Stimulated activated naive CD8-positive, alpha-beta T cell treated with anti-CD3 and anti-CD28 coated beads, Interleukin-15, Interleukin-2, amounts not matched to agents 100 U/mL and 50 U/mL, for 24 hours (primary cell): ENCODE measurements around the gene PDZRN4.
"Not testable (repeated sequence)": the region's sequence is repeated elsewhere in the genome, so short reads cannot be mapped to it uniquely, and the experiment has no call there.

ENCODE experiments used
- ATAC-seq: fragments of 150-1000 bp; cut with Tn5 transposase; one replicate; pipeline ENCODE4 v1.10.0; 2021
- DNase-seq: peaks from one replicate; pipeline ENCODE4 v3.0.0; 2021

Gene PDZRN4

DNA sequence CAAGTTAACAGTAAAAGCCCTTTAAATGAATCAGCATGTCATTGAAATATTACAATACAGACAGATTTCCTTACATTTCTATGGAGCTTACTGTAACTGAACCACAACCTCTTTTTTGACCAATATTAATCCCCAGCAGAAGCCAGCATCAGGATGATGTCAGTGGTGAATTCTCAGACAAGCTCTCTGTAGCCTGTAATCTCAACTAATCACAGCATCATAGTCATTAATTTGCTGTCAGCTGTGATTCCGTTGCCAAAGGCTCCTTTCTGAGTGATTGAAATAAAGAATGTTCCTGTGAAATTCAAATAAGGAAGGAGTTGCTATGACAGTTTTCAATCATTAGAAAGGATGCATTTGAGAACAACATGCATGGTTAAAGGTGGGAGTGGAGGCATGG is 323.1 kb downstream of the PDZRN4 start:
- DNase-seq = no peak
- no peak for ATAC-seq

GRCh38 chr12:41512497-41512896 is 324.4 kb downstream of the PDZRN4 start:
- ATAC-seq (no peak), DNase-seq (no peak)

DNA sequence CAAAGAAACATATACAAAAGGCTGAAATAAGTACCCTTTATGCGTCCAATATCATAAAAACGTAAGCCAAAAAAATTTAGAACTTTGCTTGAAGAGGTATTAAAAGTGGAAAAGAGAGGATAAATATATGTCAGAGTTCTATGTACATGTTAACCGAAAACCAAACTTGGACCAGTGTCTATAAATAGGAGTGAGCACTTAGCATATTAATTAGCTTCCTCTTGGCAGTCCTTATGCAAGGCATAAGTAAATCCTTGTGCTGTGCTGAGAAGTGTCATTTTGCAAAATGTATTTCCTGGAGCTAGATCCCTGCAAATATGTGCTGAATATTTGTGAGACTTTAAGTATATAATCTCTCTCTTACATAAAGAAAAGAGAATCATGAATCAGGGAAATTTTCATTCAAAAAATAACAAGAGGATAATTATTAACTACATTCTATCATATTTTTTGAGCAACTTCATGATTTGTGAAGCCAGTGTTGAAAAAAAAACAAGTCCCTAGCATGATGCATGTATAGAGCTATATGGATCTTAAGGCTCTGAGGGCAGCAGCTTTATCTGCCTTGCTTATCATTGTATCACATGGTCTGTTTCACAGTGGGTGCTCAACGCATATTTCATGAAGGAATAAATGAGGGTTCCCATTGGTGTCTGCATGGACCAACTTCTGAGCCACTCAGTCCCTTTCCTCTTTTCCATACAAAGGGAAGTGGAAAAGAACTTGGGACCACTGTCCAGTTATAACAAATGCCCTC is 326.1 kb downstream of the PDZRN4 start:
- no peak for ATAC-seq

GRCh38 chr12:41514907-41515306 is 326.8 kb downstream of the PDZRN4 start:
- DNase-seq = no peak
- ATAC-seq = no peak

More for the DNA sequence above, 326.1 kb downstream of the PDZRN4 start:
- DNase-seq = no peak

DNA sequence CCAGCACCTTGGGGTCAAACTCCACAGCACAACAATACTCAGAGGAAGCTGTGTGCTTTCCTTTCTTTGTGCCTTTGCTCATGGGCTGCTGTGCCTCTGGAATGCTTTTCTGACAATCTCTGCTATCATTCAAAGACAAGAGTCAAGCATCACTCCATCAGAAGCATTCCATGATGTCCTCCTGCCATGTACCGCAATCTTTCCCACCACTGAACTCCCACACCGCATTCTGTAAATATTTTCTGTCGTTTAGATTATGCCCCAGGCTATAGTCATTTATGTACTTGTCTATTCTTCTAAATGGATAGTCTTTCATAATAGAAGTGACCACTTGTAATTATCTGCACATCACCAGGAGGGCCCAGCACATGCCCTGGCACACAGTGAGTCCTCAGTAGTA is 327.8 kb downstream of the PDZRN4 start:
- ATAC-seq (no peak), DNase-seq (no peak)

DNA sequence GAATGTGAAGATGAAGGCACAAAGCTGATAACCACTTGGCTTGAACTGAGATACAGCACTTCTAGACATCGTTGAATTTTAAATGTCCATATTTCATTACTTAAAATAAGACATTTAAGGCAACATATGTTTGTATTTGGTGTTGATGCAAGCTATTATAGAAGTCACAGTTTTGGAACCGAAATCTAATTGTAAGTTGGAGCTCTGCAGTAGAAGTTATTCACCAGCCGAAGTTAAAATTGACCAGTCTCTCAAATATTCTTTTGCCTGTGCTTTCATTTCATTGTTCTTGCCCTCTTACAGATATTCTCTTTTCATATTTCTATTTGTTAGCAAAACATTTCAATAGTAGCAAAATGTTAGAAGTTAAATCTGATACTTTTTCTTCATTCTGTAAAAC is 332.7 kb downstream of the PDZRN4 start:
- ATAC-seq (no peak), DNase-seq (no peak)

GRCh38 chr12:41521872-41522379 is 333.8 kb downstream of the PDZRN4 start:
- ATAC-seq = no peak
- no peak for DNase-seq

- DNase-seq (no peak), ATAC-seq (no peak)
These were observed 338.9 kb downstream of the PDZRN4 start for GRCh38 chr12:41527062-41527461.

DNA sequence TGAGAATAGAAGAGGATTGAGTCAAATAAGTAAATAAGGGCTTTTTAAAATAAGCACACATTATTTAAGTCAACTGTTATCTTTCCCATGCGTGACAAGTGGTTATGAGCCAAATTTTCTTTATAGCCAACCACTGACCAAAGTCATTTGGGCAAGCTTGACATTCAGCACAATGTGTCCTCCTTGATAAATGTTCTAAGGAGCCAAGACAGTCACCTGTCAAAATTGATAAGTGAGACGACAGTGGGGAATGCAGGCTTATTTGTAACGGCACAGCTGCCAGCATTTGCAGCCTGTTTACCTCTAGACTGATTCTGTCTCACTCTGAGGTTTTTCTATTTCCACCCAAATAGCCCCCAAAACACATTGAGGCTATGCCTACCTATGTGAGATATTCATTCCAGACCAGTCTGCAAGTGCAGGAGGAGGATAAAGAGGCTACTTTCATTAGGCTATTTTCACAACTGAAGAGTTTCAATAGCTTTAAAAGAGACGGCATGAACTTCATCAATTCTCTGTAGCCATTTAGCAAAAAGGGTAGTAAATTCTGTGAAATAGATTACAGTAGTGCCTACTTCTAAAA is 339.5 kb downstream of the PDZRN4 start:
- ATAC-seq = no peak
- no peak for DNase-seq

DNA sequence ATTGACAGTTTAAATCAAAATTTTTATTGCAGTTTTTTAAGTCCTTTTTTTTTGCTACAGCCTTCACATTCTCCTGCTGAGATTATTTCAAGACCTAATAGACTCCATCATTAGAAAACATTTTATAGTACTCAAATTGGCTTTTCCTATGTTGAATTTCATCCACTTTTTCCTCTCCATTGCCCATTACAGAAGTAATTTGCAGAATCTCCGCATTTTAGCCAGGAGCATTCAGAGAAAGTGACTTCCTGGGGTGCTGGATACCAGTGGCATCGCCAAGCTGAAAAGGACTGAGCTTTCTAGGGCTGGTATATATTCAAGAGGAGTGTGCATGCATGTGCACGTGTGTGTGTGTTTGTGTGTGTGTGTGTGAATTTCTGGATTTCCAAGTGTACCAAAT is 340.8 kb downstream of the PDZRN4 start:
- ATAC-seq (no peak), DNase-seq (no peak)

- ATAC-seq (no peak), DNase-seq (no peak)
These were observed 342.3 kb downstream of the PDZRN4 start for GRCh38 chr12:41530441-41530840.

DNA sequence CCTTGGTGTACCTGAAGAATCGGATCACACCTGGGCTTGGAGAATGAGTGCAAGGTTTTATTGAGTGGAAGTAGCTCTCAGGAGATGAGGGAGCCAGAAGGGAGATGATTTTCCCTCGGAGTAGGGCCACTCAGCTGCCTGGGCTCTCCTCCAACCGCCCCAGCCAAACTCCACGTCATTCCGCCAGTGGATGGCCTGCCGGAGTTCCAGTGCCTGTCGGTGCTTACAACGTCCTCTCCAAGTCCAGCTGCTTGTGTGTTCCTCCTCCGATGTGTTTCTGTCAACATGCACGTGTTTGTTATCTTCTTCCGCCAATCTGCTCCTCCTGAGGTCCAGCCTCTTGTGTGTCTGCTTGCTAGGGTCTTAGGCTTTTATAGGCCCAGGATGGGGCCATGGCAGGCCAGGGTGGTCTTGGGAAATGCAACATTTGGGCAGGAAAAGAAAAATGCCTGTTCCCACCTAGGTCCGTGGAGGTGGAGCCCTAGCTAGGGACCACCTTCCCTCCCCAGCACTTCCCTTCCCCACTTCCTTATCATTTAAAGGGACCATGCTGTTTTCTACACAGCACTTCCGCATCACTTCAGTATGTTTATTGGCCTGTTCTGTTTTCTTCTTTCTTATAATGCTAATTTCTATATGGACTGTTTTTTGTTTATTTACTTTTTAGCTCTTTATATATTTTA is 343.2 kb downstream of the PDZRN4 start:
- DNase-seq = no peak
- no peak for ATAC-seq

- DNase-seq = no peak
- no peak for ATAC-seq
These were observed 344.0 kb downstream of the PDZRN4 start for GRCh38 chr12:41532072-41532471.

GRCh38 chr12:41536813-41537490 is 348.8 kb downstream of the PDZRN4 start:
- no peak for DNase-seq
- peak; percentile 84 for ATAC-seq

DNA sequence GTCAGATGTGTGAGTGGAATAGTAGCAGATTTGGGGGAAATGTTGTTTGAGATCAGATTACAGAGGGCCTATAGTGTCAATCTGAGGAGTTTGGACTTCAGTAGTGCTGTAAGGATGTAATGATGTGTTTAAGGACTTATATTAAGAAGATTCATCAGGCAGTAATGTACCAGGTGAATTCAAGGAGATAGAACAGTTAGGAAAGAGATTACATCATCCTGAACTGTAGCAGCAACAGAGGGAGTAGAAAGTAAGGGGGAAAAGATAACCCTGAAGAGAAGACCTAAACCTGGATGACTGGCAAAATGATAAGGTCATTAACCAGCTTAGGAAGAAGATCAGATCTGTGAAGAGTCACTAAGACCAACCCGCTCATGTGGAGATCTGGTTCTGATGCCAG is 349.4 kb downstream of the PDZRN4 start:
- ATAC-seq = no peak
- no peak for DNase-seq

GRCh38 chr12:41545761-41546160 is 357.6 kb downstream of the PDZRN4 start:
- DNase-seq = no peak
- ATAC-seq = no peak

- DNase-seq, ATAC-seq: not testable (repeated sequence)
These were observed 359.0 kb downstream of the PDZRN4 start for GRCh38 chr12:41547071-41547470.

DNA sequence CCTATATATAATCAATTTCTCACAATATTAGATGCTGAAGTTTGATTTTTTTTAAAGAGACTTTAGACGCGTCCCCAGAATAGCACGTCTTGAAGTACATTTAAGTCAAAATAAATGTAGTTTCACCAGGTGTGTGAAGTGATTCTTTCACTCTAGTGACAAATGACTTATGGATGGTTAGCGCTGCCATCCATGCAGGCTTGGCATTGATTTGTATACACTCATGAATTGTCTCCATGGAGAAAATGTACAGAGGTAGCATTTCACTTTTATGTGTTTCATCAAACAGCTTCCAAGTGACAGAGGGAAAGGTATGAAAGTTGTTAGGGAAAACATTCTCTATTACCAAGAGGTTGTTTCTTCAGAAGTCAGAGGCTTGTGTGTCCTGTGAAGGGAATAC is 360.8 kb downstream of the PDZRN4 start:
- DNase-seq = no peak
- ATAC-seq = no peak

DNA sequence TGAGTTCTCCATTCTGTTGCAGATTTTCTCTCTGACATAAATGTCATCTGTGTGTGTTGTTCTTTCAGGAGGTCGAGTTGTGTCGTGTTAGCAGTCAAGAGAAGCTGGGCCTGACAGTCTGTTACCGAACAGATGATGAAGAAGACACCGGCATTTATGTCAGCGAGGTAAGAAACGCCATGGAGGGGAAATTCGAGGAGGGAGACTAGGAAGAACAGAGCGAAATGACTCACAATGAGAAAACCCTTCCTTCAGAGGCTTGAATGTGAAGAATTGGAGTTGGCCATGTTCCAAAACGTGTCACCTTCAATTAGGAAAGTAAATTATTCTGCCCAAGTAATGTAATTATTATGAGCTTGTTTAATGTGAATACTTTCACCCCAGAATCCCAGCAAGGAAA is 364.5 kb downstream of the PDZRN4 start:
- DNase-seq (no peak), ATAC-seq (no peak)

DNA sequence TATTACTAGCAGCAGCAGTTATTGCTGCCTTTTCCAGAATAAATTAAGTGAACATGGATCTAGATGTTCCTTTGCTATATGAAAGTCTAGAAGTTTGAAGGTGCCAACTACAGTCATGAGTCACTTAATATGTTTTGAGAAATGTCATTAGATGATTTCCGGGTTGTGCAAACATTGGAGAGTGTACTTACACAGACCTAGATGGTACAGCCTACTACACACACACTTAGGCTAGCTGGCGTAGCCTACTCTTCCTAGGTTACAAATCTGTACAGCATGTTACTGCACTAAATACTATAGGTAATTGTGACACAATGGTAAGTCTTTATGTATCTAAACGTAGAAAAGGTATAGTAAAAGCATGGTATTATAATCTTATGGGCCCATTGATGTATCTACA is 368.1 kb downstream of the PDZRN4 start:
- no peak for DNase-seq
- ATAC-seq = no peak

GRCh38 chr12:41557344-41557743 is 369.2 kb downstream of the PDZRN4 start:
- no peak for DNase-seq
- ATAC-seq = no peak

GRCh38 chr12:41558671-41559070 is 370.6 kb downstream of the PDZRN4 start:
- no peak for ATAC-seq
- no peak for DNase-seq

DNA sequence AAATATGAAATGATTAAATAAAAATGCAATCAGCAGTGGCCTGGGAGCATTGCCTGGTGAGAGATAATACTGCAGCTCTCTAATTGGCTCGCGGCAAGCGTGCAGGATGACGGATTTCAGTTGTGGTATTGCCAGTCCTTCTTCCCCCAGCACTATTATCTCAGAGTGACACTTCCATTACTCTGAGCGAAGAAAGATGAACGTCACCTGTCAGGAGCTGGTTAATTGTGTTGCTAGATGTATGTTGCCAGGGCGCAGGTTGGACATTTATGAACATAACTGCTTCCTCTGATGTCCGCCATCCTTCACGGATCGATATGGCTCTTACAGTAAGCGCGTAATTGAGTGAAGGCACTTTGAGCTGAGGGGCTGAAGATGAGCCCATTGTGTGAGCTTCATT is 374.9 kb downstream of the PDZRN4 start:
- ATAC-seq (no peak), DNase-seq (no peak)
